HG03045 (cell line): ENCODE measurements around the gene ATP2B2.
A peak's percentile ranks its signal among the peaks of the same experiment; 100 is the strongest.

Experiments used
- ATAC-seq: cut with Tn5 transposase; IDR thresholded peaks from one replicate; pipeline ENCODE4 v1.9.1; 2021; ENCODE audit warnings: mild to moderate bottlenecking, moderate library complexity; ENCODE audit not compliant: unreplicated experiment

ATP2B2 gene

DNA sequence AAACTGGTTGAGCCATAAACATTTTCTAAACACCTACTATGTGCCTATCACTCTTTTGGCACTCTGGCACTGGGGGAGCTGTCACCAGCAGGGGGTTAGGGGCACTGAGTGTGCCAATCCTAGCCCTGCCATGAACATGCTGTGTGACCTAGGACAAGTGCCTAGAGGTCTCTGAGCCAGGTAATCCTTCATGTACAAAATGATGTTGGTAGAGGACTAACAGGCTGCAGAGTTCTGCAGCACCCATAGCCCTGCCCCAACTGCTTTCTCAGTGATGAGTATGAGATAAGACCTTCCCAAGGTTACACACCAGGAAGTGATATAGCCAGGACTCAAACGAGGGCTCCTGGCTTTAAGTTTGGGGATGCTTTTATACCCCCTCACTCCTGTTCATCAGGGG, 99.6 kb downstream of the ATP2B2 start:
- ATAC-seq, result no peak

- no peak for ATAC-seq
Measured at GRCh38 chr3:10404876-10405275, 100.5 kb downstream of the ATP2B2 start.

GRCh38 chr3:10404377-10404776, 101.0 kb downstream of the ATP2B2 start:
- no peak for ATAC-seq

DNA sequence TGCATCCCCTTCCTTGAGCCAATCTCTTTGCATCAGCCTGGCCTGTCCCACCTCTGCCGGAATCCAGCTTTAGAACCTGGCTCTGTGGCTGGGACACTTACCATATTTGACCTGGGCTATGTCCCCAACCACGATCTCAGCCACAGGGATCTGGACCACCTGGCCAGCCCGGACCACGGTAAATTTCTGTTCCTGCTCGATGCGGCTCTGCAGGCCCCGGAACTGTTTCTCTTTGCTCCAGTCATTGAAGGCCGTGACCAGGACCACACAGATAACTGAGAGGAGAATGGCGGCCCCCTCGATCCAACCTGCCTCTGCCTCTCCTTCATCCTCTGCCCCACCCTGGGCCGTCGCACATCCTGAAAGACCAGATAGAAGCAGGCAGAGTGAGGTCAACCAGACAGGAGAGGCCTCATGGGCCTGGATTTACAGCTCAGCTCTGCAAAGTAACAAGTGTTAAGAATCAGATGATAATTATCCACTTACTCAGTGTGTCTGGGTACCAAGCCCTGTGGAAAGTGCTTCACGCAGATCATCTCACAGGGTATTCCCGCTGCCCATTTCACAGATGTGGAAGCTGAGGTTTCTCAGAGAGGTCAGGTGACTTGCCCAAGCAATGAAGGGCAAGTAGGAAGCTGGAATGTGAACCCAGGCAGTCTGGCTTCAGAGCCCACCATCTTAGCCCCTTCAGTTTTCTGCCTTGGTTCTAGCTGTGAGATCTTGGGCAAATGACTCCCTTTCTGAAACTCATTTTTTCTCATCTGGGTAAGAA, 103.2 kb downstream of the ATP2B2 start:
- ATAC-seq, result no peak

- no peak for ATAC-seq
Measured at GRCh38 chr3:10400749-10401495, 104.5 kb downstream of the ATP2B2 start.

DNA sequence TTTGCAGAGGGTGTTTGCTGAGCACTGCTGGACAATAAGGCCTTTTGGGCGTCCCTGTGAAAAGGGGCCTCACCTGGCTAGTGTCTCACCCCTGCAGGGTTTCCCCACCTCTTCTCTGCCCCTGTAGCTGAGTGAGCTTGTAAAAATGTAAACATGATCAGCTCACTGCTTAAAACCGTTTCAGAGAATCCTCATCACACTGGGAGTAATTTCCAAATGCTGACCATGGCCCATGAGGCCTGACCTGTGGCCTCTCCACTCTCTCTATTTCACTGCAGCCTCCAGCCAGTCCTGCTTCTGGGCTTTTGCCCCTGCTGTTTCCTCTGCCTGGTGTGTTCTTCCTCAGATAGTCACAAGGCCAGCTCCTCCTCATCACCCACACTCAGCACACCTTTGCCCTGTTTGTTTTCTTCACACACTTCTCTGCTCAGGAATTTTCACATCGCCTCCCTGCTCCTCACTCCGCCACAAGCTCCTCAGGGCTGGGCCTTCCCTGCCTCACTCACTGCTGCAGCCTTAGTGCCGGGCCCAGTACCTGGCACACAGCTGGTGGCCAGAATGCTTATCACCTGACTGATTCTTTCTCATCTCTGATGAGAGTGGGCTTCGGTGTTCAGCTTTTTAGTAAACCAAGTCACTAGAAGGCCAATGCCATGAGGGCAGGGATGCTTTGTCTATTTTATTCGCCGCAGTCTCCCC, 105.2 kb downstream of the ATP2B2 start:
- ATAC-seq, result no peak

- no peak for ATAC-seq
Measured at GRCh38 chr3:10399634-10400033, 105.8 kb downstream of the ATP2B2 start.

DNA sequence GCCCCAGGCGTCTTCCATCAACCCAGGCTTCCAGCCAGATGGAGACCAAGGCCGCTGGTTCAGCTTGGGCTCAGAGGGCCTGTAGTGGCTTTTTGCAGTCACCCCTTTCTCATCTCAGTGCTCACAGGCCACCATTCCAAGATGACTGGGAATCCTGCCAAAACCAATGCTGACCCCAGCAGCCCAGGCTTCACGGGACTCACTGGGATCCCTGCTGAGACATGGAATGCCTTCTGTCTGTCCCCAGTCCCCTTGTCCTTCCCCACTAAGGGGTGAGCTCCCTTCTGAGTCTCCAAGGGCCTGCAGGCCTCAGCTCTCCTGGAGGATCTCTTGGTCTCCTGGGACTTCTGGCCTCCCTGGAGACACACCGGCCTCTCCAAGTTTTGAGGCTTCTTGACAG, 107.0 kb downstream of the ATP2B2 start:
- no peak for ATAC-seq

DNA sequence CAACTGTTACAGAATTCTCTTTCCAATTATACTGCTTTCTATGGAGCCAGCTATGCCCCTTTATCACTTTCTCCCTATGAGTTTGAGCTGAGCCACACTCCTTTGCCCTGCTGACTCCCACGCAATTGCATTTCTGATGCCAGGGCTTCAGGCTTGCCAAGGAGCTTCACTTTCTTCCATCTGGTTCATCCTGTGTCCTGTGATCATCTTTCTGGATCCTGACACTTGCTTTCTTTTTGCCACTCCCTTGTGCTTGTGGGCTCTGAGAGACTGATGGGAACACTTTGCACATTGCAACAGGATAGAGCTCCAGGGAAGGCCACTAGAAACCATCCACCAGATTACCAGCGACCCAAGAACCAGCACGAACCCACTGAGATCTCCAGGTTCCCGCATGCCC, 107.5 kb downstream of the ATP2B2 start:
- no peak for ATAC-seq

DNA sequence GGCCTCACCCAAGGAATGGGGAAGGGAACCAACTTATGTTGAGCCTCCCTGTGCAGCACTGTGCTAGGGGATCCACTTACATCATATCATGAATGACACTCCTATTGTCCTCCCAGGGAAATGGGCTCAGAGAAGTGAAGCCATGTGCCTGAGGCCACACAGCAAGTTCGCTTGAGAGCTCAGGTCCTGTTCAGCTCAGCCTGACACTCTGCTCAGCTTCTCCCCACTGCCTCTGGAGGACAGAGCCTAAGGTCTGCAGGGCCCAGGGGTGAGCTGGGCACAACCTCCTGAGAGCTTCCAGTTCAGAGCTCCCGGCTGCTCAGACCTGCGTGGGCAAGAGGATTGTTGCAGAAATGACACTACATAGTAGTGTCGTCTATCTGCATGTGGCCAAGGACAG, 108.5 kb downstream of the ATP2B2 start:
- ATAC-seq, result no peak

DNA sequence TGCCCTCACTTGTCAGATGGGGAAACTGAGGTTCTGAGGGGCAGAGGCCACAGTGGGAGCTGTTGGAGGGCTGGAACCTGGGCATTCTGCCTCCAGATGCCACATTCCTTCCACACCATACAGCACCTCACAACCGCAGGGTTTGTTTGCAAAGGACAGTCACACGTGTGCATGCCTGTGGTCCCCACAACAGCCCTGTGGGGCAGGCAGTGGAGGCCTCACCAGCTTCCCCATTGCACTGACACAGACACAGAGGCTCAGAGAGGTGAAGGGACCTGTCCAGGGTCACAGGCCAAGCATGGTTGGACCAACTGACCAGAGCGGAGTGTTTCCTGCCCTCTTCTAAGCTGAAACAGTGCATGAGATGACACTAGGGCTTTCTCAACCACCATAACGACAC, 109.3 kb downstream of the ATP2B2 start:
- ATAC-seq, result no peak

DNA sequence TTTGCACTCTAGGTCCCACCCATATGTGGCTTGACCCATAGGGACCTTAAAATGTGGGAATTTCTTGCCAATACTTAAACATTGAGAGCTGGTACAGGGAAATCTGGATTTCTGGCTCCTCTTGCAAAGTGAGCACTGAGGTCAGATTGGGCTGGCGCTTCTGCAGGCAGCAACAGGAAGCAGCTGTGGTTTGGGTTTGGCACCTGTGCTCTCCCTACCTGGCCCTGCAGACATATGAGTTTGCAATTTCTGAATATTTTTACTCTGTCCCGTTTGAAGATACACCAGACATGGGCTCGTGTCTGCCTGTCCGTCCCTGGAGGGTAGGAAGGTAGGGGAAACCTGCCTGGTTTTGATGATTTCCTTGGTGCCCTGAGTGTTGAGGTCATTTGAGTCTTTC, 109.7 kb downstream of the ATP2B2 start:
- ATAC-seq, result no peak

- no peak for ATAC-seq
Measured at GRCh38 chr3:10395196-10395595, 110.2 kb downstream of the ATP2B2 start.

- no peak for ATAC-seq
Measured at GRCh38 chr3:10394491-10395025, 110.8 kb downstream of the ATP2B2 start.

- ATAC-seq, result no peak
Measured at GRCh38 chr3:10393514-10393913, 111.9 kb downstream of the ATP2B2 start.

DNA sequence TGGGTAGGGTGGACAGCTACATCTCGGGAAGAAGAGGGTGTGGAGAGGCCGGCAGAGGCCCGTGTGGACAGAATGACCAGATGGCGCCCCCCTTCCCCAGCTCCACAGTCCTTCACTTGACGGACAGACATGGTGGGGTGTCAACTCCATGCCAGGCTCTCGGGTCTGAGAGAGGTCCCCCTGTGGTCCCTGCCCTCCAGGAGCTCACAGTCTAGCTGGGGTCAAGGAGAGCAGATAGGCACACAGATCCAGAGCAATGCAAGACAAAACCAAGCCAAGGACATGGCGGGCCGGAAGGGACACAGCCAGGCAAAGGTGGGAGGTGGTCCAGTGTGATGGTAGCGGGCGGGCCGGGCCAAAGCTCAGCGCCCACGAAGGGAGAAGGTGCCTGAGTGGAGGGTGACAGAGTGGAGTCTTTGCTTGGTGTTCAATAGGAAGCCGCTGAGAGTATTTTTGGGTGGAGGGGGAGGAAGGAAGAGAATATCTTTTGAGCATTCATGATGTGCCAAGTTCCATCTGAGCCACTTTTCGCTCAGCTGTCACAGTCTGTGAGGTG, 112.4 kb downstream of the ATP2B2 start:
- no peak for ATAC-seq

GRCh38 chr3:10392244-10392643, 113.1 kb downstream of the ATP2B2 start:
- no peak for ATAC-seq

DNA sequence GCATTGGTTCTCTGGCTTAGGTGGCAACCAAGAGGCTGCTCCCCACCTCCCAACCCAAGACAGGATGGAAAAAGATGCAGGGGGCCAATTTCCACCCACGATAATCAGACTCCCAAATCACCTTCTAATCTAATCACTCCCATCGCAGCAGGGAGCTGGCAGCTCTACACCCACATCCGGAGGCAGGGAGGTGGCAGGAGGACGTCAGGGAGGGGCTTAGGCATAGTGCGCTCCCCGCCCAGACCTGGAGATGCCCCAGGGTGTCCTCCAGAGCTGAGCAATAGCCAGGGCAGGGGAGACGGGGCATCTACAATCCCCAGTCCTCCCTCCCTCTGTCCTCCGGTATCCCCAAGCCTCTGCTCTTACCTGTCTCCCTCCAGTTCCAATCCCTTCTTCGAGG, 114.0 kb downstream of the ATP2B2 start:
- no peak for ATAC-seq

- no peak for ATAC-seq
Measured at GRCh38 chr3:10390641-10391373, 114.6 kb downstream of the ATP2B2 start.

GRCh38 chr3:10389995-10390394, 115.4 kb downstream of the ATP2B2 start:
- peak; percentile 57 for ATAC-seq

- ATAC-seq, result no peak
Measured at GRCh38 chr3:10389339-10389738, 116.0 kb downstream of the ATP2B2 start.
